ENCODE data around the gene OR13A1.

- no peak for TF ChIP-seq CTCF (IDR thresholded peaks at IDR 0.05; ENCODE audit: insufficient read depth, low read length, poor library complexity, severe bottlenecking)
- no peak for TF ChIP-seq EZH2phosphoT487 (conservative IDR thresholded peaks at IDR 0.05; ENCODE audit: low read length)
These were observed 35.2 kb downstream of the OR13A1 start for GRCh38 chr10:45280113-45280760.
